Thoracic aorta (tissue), 2 donors: ENCODE results near the gene CHN2. TPM values are rescaled to one million over a fixed set of nuclear protein-coding genes. Genes with fewer than 3 reads are reported as not detected.

Experiments
- ATAC-seq: fragments of 150-250 bp; one replicate; pipeline ENCODE4 v1.8.0; 2017; ENCODE audit warnings: low read depth; ENCODE audit not compliant: insufficient number of reproducible peaks, low FRiP score
- DNase-seq: peaks from one replicate; pipeline ENCODE4 v3.0.0-alpha.2; 2020; ENCODE audit warnings: low spot score
- H3K27ac ChIP-seq, 2 donors: fragments of 200-600 bp; sonication (generic); 1 replicate in 1 of 2; 2 replicates in 1 of 2; pipeline ENCODE4 v1.5.1; 2016; ENCODE audit warnings: mild to moderate bottlenecking in 2 of 2, moderate library complexity in 2 of 2
- H3K27me3 ChIP-seq: fragments of 200-600 bp; sonication (generic); replicated peaks from 2 replicates; pipeline ENCODE4 v1.6.0; 2016; ENCODE audit warnings: mild to moderate bottlenecking; ENCODE audit not compliant: insufficient read depth
- H3K36me3 ChIP-seq: fragments of 200-600 bp; sonication (generic); one replicate; pipeline ENCODE4 v1.5.1; 2016
- H3K4me1 ChIP-seq, 2 donors: fragments of 200-600 bp; sonication (generic); 1 replicate in 1 of 2; 2 replicates in 1 of 2; pipeline versions ENCODE4 v1.5.1 to v1.6.0; 2016; ENCODE audit warnings: low read depth in 2 of 2, mild to moderate bottlenecking in 1 of 2; ENCODE audit not compliant: control insufficient read depth in 1 of 2
- H3K4me3 ChIP-seq: fragments of 200-600 bp; sonication (generic); 2 replicates; pipeline ENCODE4 v1.5.1; 2016; ENCODE audit warnings: mild to moderate bottlenecking
- H3K9me3 ChIP-seq: fragments of 200-600 bp; sonication (generic); 2 replicates; pipeline ENCODE4 v1.5.1; 2016
- CTCF ChIP-seq: fragments of 200-600 bp; sonication (generic); IDR thresholded peaks from one replicate; pipeline ENCODE4 v1.5.1; 2019; ENCODE audit warnings: antibody characterized with exemption
- total RNA-seq, 2 donors: library from RNA; depleted of rRNA; stranded (reverse); fragments of >200 nt; gene quantifications; one replicate each; pipeline versions ENCODE4 v1.1.0 to v1.2.3, GENCODE V29; 2016

The CHN2 gene
- total RNA-seq, 2 donors from 2014 or later = 22.6 to 44.7 TPM

GRCh38 chr7:29487424-29487823 lies 292.8 kb downstream of the CHN2 start:
- DNase-seq = no peak
- ATAC-seq = no peak
- H3K4me3 ChIP-seq = peak overlapping the region; percentile 13
- no peak for TF ChIP-seq CTCF
- no peaks in the 10 kb centered on the region for H3K9me3 ChIP-seq
- no peaks in the 10 kb centered on the region for H3K27me3 ChIP-seq
- no peaks in the 10 kb centered on the region for H3K36me3 ChIP-seq
- H3K4me1 ChIP-seq = peaks cover 4 to 47% of the 10 kb centered on the region in 2 donors
- H3K27ac ChIP-seq = peak overlapping the region; percentile 30 to 77

GRCh38 chr7:29488203-29488970 lies 293.8 kb downstream of the CHN2 start:
- H3K27ac ChIP-seq = peak overlapping the region; percentile 74 to 77
- DNase-seq (no peak), ATAC-seq (no peak)
- H3K9me3 ChIP-seq = no peaks in the 10 kb centered on the region
- H3K36me3 ChIP-seq = no peaks in the 10 kb centered on the region
- H3K4me1 ChIP-seq = peaks cover 4 to 47% of the 10 kb centered on the region in 2 donors
- no peak for TF ChIP-seq CTCF
- no peaks in the 10 kb centered on the region for H3K27me3 ChIP-seq
- peak overlapping the region; percentile 46 for H3K4me3 ChIP-seq

GRCh38 chr7:29488977-29489376 lies 294.4 kb downstream of the CHN2 start:
- Histone ChIP-seq H3K36me3 (no peaks in the 10 kb centered on the region), H3K4me1 (peaks cover 4 to 47% of the 10 kb centered on the region in 2 donors), H3K4me3 (peak overlapping the region; percentile 46), H3K27me3 (no peaks in the 10 kb centered on the region), H3K9me3 (no peaks in the 10 kb centered on the region), H3K27ac (peak overlapping the region; percentile 74 to 77)
- no peak for TF ChIP-seq CTCF
- no peak for ATAC-seq
- no peak for DNase-seq

GRCh38 chr7:29490094-29490607 lies 295.6 kb downstream of the CHN2 start:
- no peak for TF ChIP-seq CTCF
- Histone ChIP-seq H3K27me3 (no peaks in the 10 kb centered on the region), H3K9me3 (no peaks in the 10 kb centered on the region), H3K4me1 (peaks cover 4 to 48% of the 10 kb centered on the region in 2 donors), H3K27ac (peak overlapping the region; percentile 74 to 77), H3K36me3 (no peaks in the 10 kb centered on the region), H3K4me3 (no peak overlapping the region)
- no peak for ATAC-seq
- no peak for DNase-seq

- DNase-seq (no peak), ATAC-seq (no peak)
- Histone ChIP-seq H3K27me3 (no peaks in the 10 kb centered on the region), H3K4me3 (no peak overlapping the region), H3K4me1 (peaks cover 4 to 28% of the 10 kb centered on the region in 2 donors), H3K9me3 (no peaks in the 10 kb centered on the region), H3K27ac (no peak overlapping the region), H3K36me3 (no peaks in the 10 kb centered on the region)
- TF ChIP-seq CTCF = no peak
Observed at GRCh38 chr7:29494350-29494749, 299.8 kb downstream of the CHN2 start.
